Right lobe of liver (tissue), 6 donors: ENCODE data around the gene C2orf49. TPM values are rescaled to one million over a fixed set of nuclear protein-coding genes. Genes with fewer than 3 reads are reported as not detected.

Experiments
- ATAC-seq, 4 donors: fragments of 200-7000 bp; cut with Tn5 transposase; one replicate each; pipeline ENCODE4 v1.9.1; 2020; ENCODE audit warnings: mild to moderate bottlenecking in 4 of 4, moderate library complexity in 4 of 4
- DNase-seq, 3 donors: peaks; one replicate each; pipeline ENCODE4 v3.0.0-alpha.2; 2020
- H3K27ac ChIP-seq, 3 donors: fragments of 200-600 bp; one replicate each; pipeline ENCODE4 v1.8.0; 2022
- H3K27me3 ChIP-seq, 2 donors: fragments of 200-600 bp; one replicate each; pipeline ENCODE4 v1.8.0; 2022
- H3K36me3 ChIP-seq, 4 donors: fragments of 200-600 bp; sonication (generic) in 1 of 4; one replicate each; pipeline versions ENCODE4 v1.5.1 to v1.8.0; 2017 to 2022; ENCODE audit warnings: control low read depth in 1 of 4
- H3K4me1 ChIP-seq, 4 donors: fragments of 200-600 bp; sonication (generic) in 1 of 4; one replicate each; pipeline versions ENCODE4 v1.5.1 to v1.8.0; 2017 to 2022; ENCODE audit warnings: control low read depth in 1 of 4
- H3K4me3 ChIP-seq, 3 donors: fragments of 200-600 bp; one replicate each; pipeline ENCODE4 v1.8.0; 2022
- H3K9me3 ChIP-seq, 4 donors: fragments of 200-600 bp; sonication (generic) in 1 of 4; one replicate each; pipeline versions ENCODE4 v1.5.1 to v1.8.0; 2017 to 2022; ENCODE audit warnings: control low read depth in 1 of 4
- CTCF ChIP-seq, 4 donors: fragments of 200-600 bp in 3 of 4; fragments of 450-650 bp in 1 of 4; IDR thresholded peaks; one replicate each; pipeline versions ENCODE4 v1.5.1 to v1.8.0; 2016 to 2022; ENCODE audit warnings: antibody characterized with exemption in 4 of 4, mild to moderate bottlenecking in 2 of 4
- POLR2A ChIP-seq: fragments of 450-650 bp; IDR thresholded peaks from one replicate; pipeline ENCODE4 v1.6.1; 2017; ENCODE audit warnings: antibody characterized with exemption, mild to moderate bottlenecking
- WGBS: methylation state at CpG from one replicate; pipeline ENCODE4 v1.1.6; 2018; ENCODE audit warnings: low coverage, low lambda C conversion rate; ENCODE audit not compliant: insufficient coverage; ENCODE audit errors: missing lambda C conversion rate; 5-methylcytosine and 5-hydroxymethylcytosine counted together
- intact Hi-C, 2 donors: fragments of 100-400 bp; cut with DNase I; formaldehyde crosslinking; loops; one replicate each; pipeline versions ENCODE4 v1.11.2 to v1.14.1; 2022
- total RNA-seq, 6 experiments: library from RNA; depleted of rRNA in 2 of 6; stranded (reverse); fragments of >200 nt in 2 of 6; fragmentation: NEBNext Ultra II Directional in 3 of 6; extraction: Animal tissue kit (Norgen Biotek cat#: 25700) in 3 of 6; gene quantifications; one replicate each; pipeline versions ENCODE4 v1.1.0 to v1.2.4, GENCODE V29; 2016 to 2023
- donor health status: DM: no; HTN: yes; CAD: no.
- donor health status: DM: no; HTN: no; CAD: no.
- donor health status: DM: no; HTN: no; CAD: no.
- donor health status: DM: no; HTN: yes; CAD: no.
- donor health status: DM: no; HTN: yes; CAD: no.

C2orf49 gene
- total RNA-seq, 6 experiments from 2014 or later = 3.9 to 7.4 (median 6.4) TPM

- intact Hi-C loops = no loop called here
- ATAC-seq = peak in 1 of 4 donors; percentile 55
- Histone ChIP-seq H3K27ac (no peak overlapping the region), H3K36me3 (peaks cover 0 to 6% (median 0%) of the 10 kb centered on the region in 4 donors), H3K27me3 (no peaks in the 10 kb centered on the region), H3K4me1 (no peaks in the 10 kb centered on the region), H3K9me3 (no peaks in the 10 kb centered on the region), H3K4me3 (no peak overlapping the region)
- no peak for DNase-seq
- 67% methylated on average over 5 of the region's 20 CpGs for WGBS
- TF ChIP-seq CTCF (IDR thresholded peaks at IDR 0.05) (no peak), POLR2A (no peak)
Observed at GRCh38 chr2:105385731-105386540, 48.6 kb downstream of the C2orf49 start.

- no peak overlapping the region for H3K27ac ChIP-seq
Observed at GRCh38 chr2:105387225-105387624, 49.9 kb downstream of the C2orf49 start.

GRCh38 chr2:105388971-105389381 is 51.6 kb downstream of the C2orf49 start:
- no peaks in the 10 kb centered on the region for H3K36me3 ChIP-seq
- intact Hi-C loops = no loop called here
- no peaks in the 10 kb centered on the region for H3K4me1 ChIP-seq
- no peak overlapping the region for H3K4me3 ChIP-seq
- no peaks in the 10 kb centered on the region for H3K9me3 ChIP-seq
- no peaks in the 10 kb centered on the region for H3K27me3 ChIP-seq
- WGBS = 63% methylated on average over 8 of the region's 8 CpGs
- peak in 2 of 4 donors; percentile 32 to 48 for ATAC-seq
- DNase-seq = no peak
- no peak for TF ChIP-seq POLR2A
- no peak for TF ChIP-seq CTCF (IDR thresholded peaks at IDR 0.05)
- no peak overlapping the region for H3K27ac ChIP-seq

More at GRCh38 chr2:105387225-105387624, 49.9 kb downstream of the C2orf49 start:
- Histone ChIP-seq H3K4me3 (no peak overlapping the region), H3K36me3 (peaks cover 0 to 6% (median 0%) of the 10 kb centered on the region in 4 donors), H3K4me1 (no peaks in the 10 kb centered on the region), H3K27me3 (no peaks in the 10 kb centered on the region), H3K9me3 (no peaks in the 10 kb centered on the region)
- ATAC-seq (peak in 1 of 4 donors; percentile 33), DNase-seq (no peak)
- intact Hi-C loops = no loop called here
- TF ChIP-seq POLR2A = no peak
- no peak for TF ChIP-seq CTCF (IDR thresholded peaks at IDR 0.05)
- WGBS = 80% methylated on average over 4 of the region's 4 CpGs

- intact Hi-C loops = no loop called here
- H3K36me3 ChIP-seq = no peaks in the 10 kb centered on the region
- H3K9me3 ChIP-seq = no peaks in the 10 kb centered on the region
- ATAC-seq = no peak
- DNase-seq = no peak
- no peak overlapping the region for H3K4me3 ChIP-seq
- no peaks in the 10 kb centered on the region for H3K27me3 ChIP-seq
- no peak overlapping the region for H3K27ac ChIP-seq
- no peak for TF ChIP-seq CTCF (IDR thresholded peaks at IDR 0.05)
- no peak for TF ChIP-seq POLR2A
- H3K4me1 ChIP-seq = no peaks in the 10 kb centered on the region
Observed at GRCh38 chr2:105390454-105390853, 53.1 kb downstream of the C2orf49 start.
